ENCODE measurements around the gene ERCC6L2.
A peak's percentile ranks its signal among the peaks of the same experiment; 100 is the strongest.

ERCC6L2 gene

DNA sequence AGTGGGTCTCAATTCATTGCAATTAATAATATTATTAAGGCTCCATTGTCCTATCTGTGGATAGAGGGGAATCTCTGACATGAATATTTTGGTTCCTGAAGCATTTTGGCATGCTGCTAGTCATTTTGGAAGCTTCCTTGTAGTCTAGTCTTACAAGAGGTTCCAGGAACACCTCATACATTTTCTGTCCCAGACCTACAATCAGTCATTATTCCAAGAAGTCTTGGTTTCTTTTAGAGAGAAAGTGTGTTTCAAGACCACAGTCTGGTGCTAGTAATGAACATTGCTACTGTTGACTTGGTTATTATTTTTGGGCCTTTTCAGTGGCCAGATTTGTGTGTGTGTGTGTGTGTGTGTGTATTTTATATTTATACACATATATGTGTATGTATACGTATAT, 98.9 kb downstream of the ERCC6L2 start:
- no peak for DNase-seq (ENCODE audit: extremely low read depth, low read depth)
- TF ChIP-seq, protein P1, sequence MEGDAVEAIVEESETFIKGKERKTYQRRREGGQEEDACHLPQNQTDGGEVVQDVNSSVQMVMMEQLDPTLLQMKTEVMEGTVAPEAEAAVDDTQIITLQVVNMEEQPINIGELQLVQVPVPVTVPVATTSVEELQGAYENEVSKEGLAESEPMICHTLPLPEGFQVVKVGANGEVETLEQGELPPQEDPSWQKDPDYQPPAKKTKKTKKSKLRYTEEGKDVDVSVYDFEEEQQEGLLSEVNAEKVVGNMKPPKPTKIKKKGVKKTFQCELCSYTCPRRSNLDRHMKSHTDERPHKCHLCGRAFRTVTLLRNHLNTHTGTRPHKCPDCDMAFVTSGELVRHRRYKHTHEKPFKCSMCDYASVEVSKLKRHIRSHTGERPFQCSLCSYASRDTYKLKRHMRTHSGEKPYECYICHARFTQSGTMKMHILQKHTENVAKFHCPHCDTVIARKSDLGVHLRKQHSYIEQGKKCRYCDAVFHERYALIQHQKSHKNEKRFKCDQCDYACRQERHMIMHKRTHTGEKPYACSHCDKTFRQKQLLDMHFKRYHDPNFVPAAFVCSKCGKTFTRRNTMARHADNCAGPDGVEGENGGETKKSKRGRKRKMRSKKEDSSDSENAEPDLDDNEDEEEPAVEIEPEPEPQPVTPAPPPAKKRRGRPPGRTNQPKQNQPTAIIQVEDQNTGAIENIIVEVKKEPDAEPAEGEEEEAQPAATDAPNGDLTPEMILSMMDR (IDR thresholded peaks at IDR 0.05; ENCODE audit: low read depth, low read length): no peak

DNA sequence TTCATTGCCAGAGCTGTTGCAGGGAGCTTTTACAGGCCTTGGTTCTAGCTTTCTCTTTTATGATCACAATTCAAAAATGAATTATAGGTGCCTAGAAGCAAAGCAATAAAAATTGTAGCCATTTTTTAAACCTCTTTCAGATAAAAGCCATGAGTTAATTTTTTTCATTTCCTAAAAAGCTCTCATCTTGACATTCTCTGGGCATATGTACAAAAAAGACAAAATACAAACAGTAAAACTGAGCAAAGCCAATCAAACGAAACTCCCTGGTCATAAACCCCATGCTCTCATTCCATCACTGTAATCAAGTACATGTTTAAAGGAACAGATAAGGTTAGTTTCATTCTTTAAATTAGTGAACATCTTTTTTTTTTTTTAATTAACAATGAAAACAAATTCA, 101.9 kb downstream of the ERCC6L2 start:
- TF ChIP-seq, protein P1 (IDR thresholded peaks at IDR 0.05; ENCODE audit: low read depth, low read length): no peak
- no peak for DNase-seq (ENCODE audit: extremely low read depth, low read depth)

DNA sequence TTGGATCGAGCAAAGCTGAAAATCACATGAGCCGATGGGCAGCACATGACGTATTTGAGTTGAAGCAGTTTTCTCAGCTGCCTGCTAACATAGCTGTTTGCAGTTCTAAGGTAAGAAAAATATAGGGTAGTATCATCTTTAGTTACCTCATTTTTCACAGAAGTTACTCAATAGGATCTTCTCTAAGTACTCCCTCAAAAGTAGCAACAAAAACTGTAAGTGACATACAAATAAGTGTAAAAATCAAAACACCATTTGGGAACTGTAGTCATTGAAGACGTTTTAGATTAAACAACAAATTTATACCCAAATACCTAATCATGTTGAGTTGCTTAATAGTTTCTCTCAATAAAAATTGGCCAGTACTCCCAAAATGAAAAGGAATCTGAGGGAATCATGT, 102.6 kb downstream of the ERCC6L2 start:
- DNase-seq (ENCODE audit: extremely low read depth, low read depth): no peak
- TF ChIP-seq, protein P1 (IDR thresholded peaks at IDR 0.05; ENCODE audit: low read depth, low read length): no peak

DNA sequence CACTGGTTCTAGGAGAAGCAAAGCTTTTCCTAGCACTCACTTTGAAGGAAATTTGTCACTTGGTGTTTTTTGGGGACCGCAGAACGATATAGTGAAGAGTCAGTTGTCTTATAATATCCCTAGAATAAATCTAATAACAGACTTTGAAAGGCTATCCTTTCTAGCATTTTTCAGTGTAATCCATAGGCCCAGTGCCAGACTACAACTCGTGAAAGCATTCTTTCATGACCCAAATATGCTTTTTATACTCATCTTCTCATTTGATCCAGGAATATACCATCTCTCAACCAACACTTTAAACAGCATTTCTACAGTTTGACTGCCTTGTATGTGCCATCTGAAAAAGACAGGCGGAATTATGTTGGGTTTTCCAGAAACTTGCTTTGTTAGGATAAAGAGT, 104.0 kb downstream of the ERCC6L2 start:
- DNase-seq (ENCODE audit: extremely low read depth, low read depth): no peak
- TF ChIP-seq, protein P1 (IDR thresholded peaks at IDR 0.05; ENCODE audit: low read depth, low read length): no peak

DNA sequence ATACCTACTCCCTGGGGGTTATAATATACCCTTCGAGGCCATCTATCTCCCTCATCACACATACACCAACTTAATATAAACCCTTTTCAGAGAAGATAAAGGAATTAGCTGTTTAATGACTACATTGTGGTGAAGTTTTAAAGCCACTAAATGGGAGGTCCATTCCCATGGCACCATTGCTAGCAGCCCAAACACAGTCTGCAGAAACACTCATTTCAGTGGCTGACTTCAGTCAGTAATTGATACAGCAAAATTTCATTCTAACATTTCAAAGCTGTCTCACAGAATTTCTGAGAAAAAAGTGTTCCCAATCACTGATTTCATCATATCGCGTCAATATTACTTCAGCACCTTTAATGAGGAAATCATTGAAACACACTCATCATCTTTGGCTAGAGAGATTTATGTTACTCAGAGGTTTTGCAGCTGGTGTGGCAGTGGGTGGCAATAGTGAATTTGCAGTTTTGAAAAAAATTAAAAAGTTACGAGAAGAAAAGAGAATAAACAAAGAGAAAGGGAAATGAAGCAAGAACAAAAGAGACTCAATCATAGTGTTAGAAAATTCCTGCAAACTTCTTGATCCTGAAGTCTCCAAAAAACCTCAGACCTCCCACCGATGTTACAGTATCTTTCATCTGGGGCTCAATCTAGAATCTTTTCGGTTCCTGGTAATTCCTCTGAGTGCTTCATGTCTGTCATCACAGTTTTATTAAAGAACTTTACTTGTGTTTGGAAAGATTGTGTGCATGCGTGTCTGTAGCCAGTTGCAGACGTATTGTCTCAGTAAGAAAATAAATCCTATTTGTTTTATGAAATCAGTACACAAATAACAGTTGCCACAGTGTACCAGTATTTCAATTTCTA, 105.0 kb downstream of the ERCC6L2 start:
- peak; percentile 14 for DNase-seq (ENCODE audit: extremely low read depth, low read depth)
- TF ChIP-seq, protein P1 (IDR thresholded peaks at IDR 0.05; ENCODE audit: low read depth, low read length): no peak

DNA sequence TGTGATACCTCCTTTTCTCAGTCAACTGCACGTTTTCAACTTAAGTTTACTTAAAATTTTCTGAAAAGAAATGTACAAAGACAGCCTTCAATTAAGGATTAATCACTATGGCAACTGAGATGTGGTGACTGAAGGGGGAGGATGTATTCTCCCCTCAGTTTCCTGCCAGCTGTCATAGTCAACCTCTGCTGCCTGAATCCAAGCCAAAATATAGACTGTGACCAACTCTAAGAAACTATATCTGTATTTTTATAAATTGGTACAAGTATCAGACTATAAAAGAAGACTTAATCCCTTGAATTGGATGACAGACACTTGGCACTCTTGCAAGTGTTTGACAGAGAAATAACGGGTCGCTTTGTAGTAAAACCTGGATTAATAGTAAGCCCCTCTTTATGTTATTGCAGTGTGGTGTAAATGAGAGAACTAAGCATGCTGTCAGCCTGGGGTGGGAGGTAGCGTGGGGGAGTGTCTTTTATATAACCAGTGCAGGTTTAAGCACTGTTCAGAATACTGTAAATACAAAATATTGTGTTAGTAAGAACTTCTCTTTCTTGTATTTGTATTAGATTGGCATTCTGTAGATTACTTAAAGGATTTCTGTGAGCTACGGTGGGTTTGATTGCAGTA, 106.4 kb downstream of the ERCC6L2 start:
- TF ChIP-seq, protein P1 (IDR thresholded peaks at IDR 0.05; ENCODE audit: low read depth, low read length): no peak
- no peak for DNase-seq (ENCODE audit: extremely low read depth, low read depth)

DNA sequence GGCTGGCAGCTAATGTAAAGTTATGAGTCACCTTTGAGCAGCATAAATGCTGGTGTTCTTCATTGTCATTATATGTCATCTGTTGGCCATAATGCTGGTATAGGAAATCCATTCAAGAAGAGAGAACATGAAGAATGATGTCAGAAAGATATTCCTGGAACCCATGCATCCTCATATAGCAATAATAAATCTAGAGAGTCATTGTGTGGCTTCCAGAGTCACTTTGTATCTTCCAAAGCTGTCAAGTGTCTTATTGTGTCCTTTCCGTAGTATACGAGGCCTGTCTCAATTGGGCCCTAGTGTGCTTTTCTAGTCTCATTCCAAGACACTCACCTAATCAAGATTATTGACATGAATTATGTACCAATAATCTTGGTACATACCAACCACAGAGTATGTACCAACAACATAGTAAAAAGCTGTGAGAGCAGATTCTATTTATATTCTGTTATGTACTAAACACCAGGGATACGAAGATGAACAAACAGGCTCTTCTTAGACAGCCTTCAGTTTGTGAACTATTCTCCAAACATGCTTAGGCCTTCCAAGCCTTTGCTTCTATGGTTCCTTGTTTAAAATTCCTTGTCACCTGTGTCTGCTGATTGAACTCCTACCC, 110.1 kb downstream of the ERCC6L2 start:
- DNase-seq (ENCODE audit: extremely low read depth, low read depth): no peak
- TF ChIP-seq, protein P1 (IDR thresholded peaks at IDR 0.05; ENCODE audit: low read depth, low read length): no peak

All from AG09319 (cell line).